Astrocyte of the hippocampus (primary cell): ENCODE results near the gene CACNA1H.

Experiments
- DNase-seq: peaks from one replicate; pipeline ENCODE4 v3.0.0; 2011; ENCODE audit warnings: low read depth, low spot score

Gene CACNA1H

GRCh38 chr16:1142911-1143310, 10.0 kb upstream of the CACNA1H start:
- no peak for DNase-seq

- DNase-seq = no peak
Measured at GRCh38 chr16:1143761-1144450, 9.0 kb upstream of the CACNA1H start.

GRCh38 chr16:1144476-1145382, 8.2 kb upstream of the CACNA1H start:
- DNase-seq = no peak

- no peak for DNase-seq
Measured at GRCh38 chr16:1145383-1146100, 7.4 kb upstream of the CACNA1H start.

- DNase-seq = no peak
Measured at GRCh38 chr16:1146409-1146808, 6.5 kb upstream of the CACNA1H start.

GRCh38 chr16:1147027-1147426, 5.9 kb upstream of the CACNA1H start:
- no peak for DNase-seq

- DNase-seq = no peak
Measured at GRCh38 chr16:1149101-1149636, 3.7 kb upstream of the CACNA1H start.

GRCh38 chr16:1150511-1150982, 2.4 kb upstream of the CACNA1H start:
- no peak for DNase-seq

- DNase-seq = no peak
Measured at GRCh38 chr16:1151424-1152122, 1.3 kb upstream of the CACNA1H start.

GRCh38 chr16:1152123-1152638, 725 bp upstream of the CACNA1H start:
- DNase-seq = no peak

GRCh38 chr16:1153480-1154160, 714 bp downstream of the CACNA1H start:
- DNase-seq = no peak

- no peak for DNase-seq
Measured at GRCh38 chr16:1154291-1154886, 1.5 kb downstream of the CACNA1H start.

- no peak for DNase-seq
Measured at GRCh38 chr16:1154887-1155331, 2.0 kb downstream of the CACNA1H start.

- no peak for DNase-seq
Measured at GRCh38 chr16:1155353-1156054, 2.6 kb downstream of the CACNA1H start.

GRCh38 chr16:1156055-1156982, 3.4 kb downstream of the CACNA1H start:
- DNase-seq = no peak

GRCh38 chr16:1156983-1157638, 4.2 kb downstream of the CACNA1H start:
- no peak for DNase-seq

GRCh38 chr16:1157639-1158455, 4.9 kb downstream of the CACNA1H start:
- DNase-seq = no peak
